ENCODE measurements around the gene CAMK2N1. TPM values are rescaled to one million over a fixed set of nuclear protein-coding genes. Genes with fewer than 3 reads are reported as not detected.

CAMK2N1 gene
- total and polyA plus RNA-seq, 2 donors from 2014 or later, result 80.6 to 120 TPM

- intact Hi-C loops (cut with DNase I), result no loop called here
- FAIRE-seq, result no peak
These were observed 42.1 kb downstream of the CAMK2N1 start for GRCh38 chr1:20443703-20444586.

GRCh38 chr1:20442920-20443625 lies 42.9 kb downstream of the CAMK2N1 start:
- no peak for DNase-seq
- Histone ChIP-seq H3K4me1 (ENCODE audit: control insufficient read depth in 2 of 3, insufficient read depth in 2 of 3, low read depth in 1 of 3, low read length in 3 of 3) (peaks cover 0 to 2% (median 0%) of the 10 kb centered on the region in 3 donors), H3K9ac (ENCODE audit: low read length in 3 of 3) (no peak overlapping the region), H3K36me3 (ENCODE audit: control insufficient read depth in 2 of 3, insufficient read depth in 3 of 3, low read length in 3 of 3) (no peaks in the 10 kb centered on the region), H3K27me3 (ENCODE audit: control insufficient read depth, insufficient read depth, low read length) (no peaks in the 10 kb centered on the region), H3K9me3 (ENCODE audit: control insufficient read depth in 2 of 3, insufficient read depth in 1 of 3, low read length in 3 of 3) (no peaks in the 10 kb centered on the region), H3K4me3 (ENCODE audit: low read length in 3 of 3) (no peak overlapping the region), H3K27ac (ENCODE audit: low read depth in 2 of 2, low read length in 2 of 2) (no peak overlapping the region)
- FAIRE-seq, result no peak
- intact Hi-C loops (cut with DNase I), result no loop called here
- TF ChIP-seq CTCF (IDR thresholded peaks at IDR 0.05; ENCODE audit: borderline replicate concordance, extremely low read depth, insufficient read depth), result no peak

More at GRCh38 chr1:20443703-20444586, 42.1 kb downstream of the CAMK2N1 start:
- Histone ChIP-seq H3K27ac (ENCODE audit: low read depth in 2 of 2, low read length in 2 of 2) (no peak overlapping the region), H3K27me3 (ENCODE audit: control insufficient read depth, insufficient read depth, low read length) (no peaks in the 10 kb centered on the region), H3K4me1 (ENCODE audit: control insufficient read depth in 2 of 3, insufficient read depth in 2 of 3, low read depth in 1 of 3, low read length in 3 of 3) (peaks cover 0 to 2% (median 0%) of the 10 kb centered on the region in 3 donors), H3K9me3 (ENCODE audit: control insufficient read depth in 2 of 3, insufficient read depth in 1 of 3, low read length in 3 of 3) (no peaks in the 10 kb centered on the region), H3K4me3 (ENCODE audit: low read length in 3 of 3) (no peak overlapping the region), H3K36me3 (ENCODE audit: control insufficient read depth in 2 of 3, insufficient read depth in 3 of 3, low read length in 3 of 3) (no peaks in the 10 kb centered on the region), H3K9ac (ENCODE audit: low read length in 3 of 3) (no peak overlapping the region)
- DNase-seq, result no peak
- TF ChIP-seq CTCF (IDR thresholded peaks at IDR 0.05; ENCODE audit: borderline replicate concordance, extremely low read depth, insufficient read depth), result no peak

GRCh38 chr1:20440785-20441200 lies 45.2 kb downstream of the CAMK2N1 start:
- no peak for TF ChIP-seq CTCF (IDR thresholded peaks at IDR 0.05; ENCODE audit: borderline replicate concordance, extremely low read depth, insufficient read depth)
- Histone ChIP-seq H3K9me3 (ENCODE audit: control insufficient read depth in 2 of 3, insufficient read depth in 1 of 3, low read length in 3 of 3) (no peaks in the 10 kb centered on the region), H3K36me3 (ENCODE audit: control insufficient read depth in 2 of 3, insufficient read depth in 3 of 3, low read length in 3 of 3) (no peaks in the 10 kb centered on the region), H3K27ac (ENCODE audit: low read depth in 2 of 2, low read length in 2 of 2) (no peak overlapping the region), H3K4me1 (ENCODE audit: control insufficient read depth in 2 of 3, insufficient read depth in 2 of 3, low read depth in 1 of 3, low read length in 3 of 3) (peaks cover 0 to 2% (median 0%) of the 10 kb centered on the region in 3 donors), H3K9ac (ENCODE audit: low read length in 3 of 3) (no peak overlapping the region), H3K4me3 (ENCODE audit: low read length in 3 of 3) (no peak overlapping the region), H3K27me3 (ENCODE audit: control insufficient read depth, insufficient read depth, low read length) (no peaks in the 10 kb centered on the region)
- no peak for FAIRE-seq
- DNase-seq, result peak in 3 of 5 donors; percentile 43 to 68 (median 51)
- intact Hi-C loops (cut with DNase I), result no loop called here

All from kidney (tissue), 14 donors.